GM21360 (cell line): ENCODE measurements around the gene ABHD5.

Experiments
- ATAC-seq: cut with Tn5 transposase; IDR thresholded peaks from one replicate; pipeline ENCODE4 v1.9.1; 2021; ENCODE audit warnings: mild to moderate bottlenecking, moderate library complexity; ENCODE audit not compliant: unreplicated experiment

ABHD5 gene

GRCh38 chr3:43773273-43774094 lies 82.7 kb downstream of the ABHD5 start:
- no peak for ATAC-seq

GRCh38 chr3:43774799-43775198 lies 84.1 kb downstream of the ABHD5 start:
- ATAC-seq, result no peak

GRCh38 chr3:43776101-43776500 lies 85.4 kb downstream of the ABHD5 start:
- ATAC-seq, result no peak

GRCh38 chr3:43779850-43780249 lies 89.1 kb downstream of the ABHD5 start:
- ATAC-seq, result no peak

GRCh38 chr3:43782541-43782940 lies 91.8 kb downstream of the ABHD5 start:
- ATAC-seq, result no peak
